Transverse colon (tissue), 4 donors: ENCODE data around the gene LPO.

Source experiments
- POLR2AphosphoS5 ChIP-seq, 3 donors: sonication (generic); formaldehyde crosslinking; IDR thresholded peaks; one replicate each; pipeline ENCODE4 v1.6.1; 2016; ENCODE audit warnings: antibody characterized with exemption in 3 of 3
- TF ChIP-seq, protein P1 (sequence below), 5 experiments: fragments of 200-600 bp in 3 of 5; fragments of 450-650 bp in 2 of 5; sonication (generic) in 3 of 5; IDR thresholded peaks; 1 replicate in 2 of 5; 2 replicates in 3 of 5; pipeline ENCODE4 v1.5.1; 2016 to 2017; ENCODE audit warnings: antibody characterized with exemption in 5 of 5, inconsistent platforms in 3 of 5, mild to moderate bottlenecking in 2 of 5, moderate library complexity in 1 of 5

DNA sequence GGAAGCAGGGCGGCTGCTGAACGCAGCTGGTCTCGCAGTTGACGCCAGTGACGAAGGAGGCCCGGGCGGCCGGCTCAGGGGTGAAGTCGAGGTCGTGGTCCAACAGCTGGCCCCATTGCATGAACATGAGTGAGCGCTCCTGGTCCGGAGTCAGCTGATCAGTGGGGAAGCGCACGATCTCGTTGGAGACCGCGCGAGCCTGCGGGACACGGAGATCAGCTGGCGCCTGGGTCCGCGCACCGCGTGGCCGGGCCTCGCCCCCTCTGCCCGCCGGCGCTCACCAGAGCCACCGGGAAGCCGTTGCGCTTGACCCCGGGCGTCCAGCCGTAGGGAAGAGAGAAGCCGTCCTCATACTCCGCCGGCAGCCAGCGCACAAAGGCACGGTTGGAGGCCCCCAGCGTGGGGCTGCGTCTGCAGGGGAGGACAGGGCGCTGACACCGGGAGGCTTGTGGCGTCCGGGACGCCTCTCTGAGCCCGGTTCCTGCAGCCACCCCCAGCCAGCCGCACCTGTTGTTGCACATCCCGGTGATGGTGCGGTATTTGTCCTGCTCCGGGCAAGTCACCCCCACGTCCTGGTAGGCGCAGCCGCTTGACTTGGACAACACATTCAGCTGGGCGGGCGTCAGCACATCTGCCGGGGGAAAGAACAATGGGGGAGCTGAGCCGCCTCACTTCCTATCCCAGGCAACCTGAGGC is 40.8 kb downstream of the LPO start:
- TF ChIP-seq, protein P1, sequence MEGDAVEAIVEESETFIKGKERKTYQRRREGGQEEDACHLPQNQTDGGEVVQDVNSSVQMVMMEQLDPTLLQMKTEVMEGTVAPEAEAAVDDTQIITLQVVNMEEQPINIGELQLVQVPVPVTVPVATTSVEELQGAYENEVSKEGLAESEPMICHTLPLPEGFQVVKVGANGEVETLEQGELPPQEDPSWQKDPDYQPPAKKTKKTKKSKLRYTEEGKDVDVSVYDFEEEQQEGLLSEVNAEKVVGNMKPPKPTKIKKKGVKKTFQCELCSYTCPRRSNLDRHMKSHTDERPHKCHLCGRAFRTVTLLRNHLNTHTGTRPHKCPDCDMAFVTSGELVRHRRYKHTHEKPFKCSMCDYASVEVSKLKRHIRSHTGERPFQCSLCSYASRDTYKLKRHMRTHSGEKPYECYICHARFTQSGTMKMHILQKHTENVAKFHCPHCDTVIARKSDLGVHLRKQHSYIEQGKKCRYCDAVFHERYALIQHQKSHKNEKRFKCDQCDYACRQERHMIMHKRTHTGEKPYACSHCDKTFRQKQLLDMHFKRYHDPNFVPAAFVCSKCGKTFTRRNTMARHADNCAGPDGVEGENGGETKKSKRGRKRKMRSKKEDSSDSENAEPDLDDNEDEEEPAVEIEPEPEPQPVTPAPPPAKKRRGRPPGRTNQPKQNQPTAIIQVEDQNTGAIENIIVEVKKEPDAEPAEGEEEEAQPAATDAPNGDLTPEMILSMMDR (IDR thresholded peaks at IDR 0.05) = no peak
- TF ChIP-seq POLR2AphosphoS5 (IDR thresholded peaks at IDR 0.05) = no peak
